IMR-90 (cell line): Measurements from ENCODE around the gene ACOX3. TPM values are rescaled to one million over a fixed set of nuclear protein-coding genes. Genes with fewer than 3 reads are reported as not detected.

Source experiments
- CHD1 ChIP-seq: IDR thresholded peaks from 2 replicates; pipeline ENCODE4 v1.6.1; 2012; ENCODE audit warnings: low read depth, low read length, improper control_type of control experiment
- ELK1 ChIP-seq: fragments of 150-350 bp; IDR thresholded peaks from 2 replicates; pipeline ENCODE4 v1.6.1; 2016; ENCODE audit warnings: low read depth, mild to moderate bottlenecking, low read length, moderate library complexity, borderline replicate concordance
- FOS ChIP-seq: fragments of 150-350 bp; IDR thresholded peaks from 2 replicates; pipeline ENCODE4 v1.6.1; 2016; ENCODE audit warnings: low read depth, low read length
- MAFK ChIP-seq: IDR thresholded peaks from 2 replicates; pipeline ENCODE4 v1.6.1; 2012; ENCODE audit warnings: low read depth, low read length, improper control_type of control experiment
- POLR2A ChIP-seq: IDR thresholded peaks from 2 replicates; pipeline ENCODE4 v1.6.1; 2012; ENCODE audit warnings: mild to moderate bottlenecking, low read depth, low read length
- RAD21 ChIP-seq: IDR thresholded peaks from 2 replicates; pipeline ENCODE4 v1.6.1; 2012; ENCODE audit warnings: low read length, improper control_type of control experiment
- RCOR1 ChIP-seq: IDR thresholded peaks from 2 replicates; pipeline ENCODE4 v1.6.1; 2012; ENCODE audit warnings: mild to moderate bottlenecking, low read length, improper control_type of control experiment; ENCODE audit not compliant: insufficient replicate concordance
- polyA plus RNA-seq, 3 experiments: library from polyadenylated mRNA; depleted of rRNA; stranded (reverse); fragments of >200 nt; gene quantifications; 2 replicates each; pipeline ENCODE4 v1.2.3, GENCODE V29; 2012; ENCODE audit warnings: low replicate concordance in 1 of 3
- total RNA-seq: library from RNA; depleted of rRNA; stranded (reverse); fragments of >200 nt; gene quantifications from 2 replicates; pipeline ENCODE4 v1.2.3, GENCODE V29; 2012

ACOX3 gene
- total and polyA plus RNA-seq, 2 of the 4 experiments (the other 2 are of a cell fraction): 15.2 to 25.8 TPM

DNA sequence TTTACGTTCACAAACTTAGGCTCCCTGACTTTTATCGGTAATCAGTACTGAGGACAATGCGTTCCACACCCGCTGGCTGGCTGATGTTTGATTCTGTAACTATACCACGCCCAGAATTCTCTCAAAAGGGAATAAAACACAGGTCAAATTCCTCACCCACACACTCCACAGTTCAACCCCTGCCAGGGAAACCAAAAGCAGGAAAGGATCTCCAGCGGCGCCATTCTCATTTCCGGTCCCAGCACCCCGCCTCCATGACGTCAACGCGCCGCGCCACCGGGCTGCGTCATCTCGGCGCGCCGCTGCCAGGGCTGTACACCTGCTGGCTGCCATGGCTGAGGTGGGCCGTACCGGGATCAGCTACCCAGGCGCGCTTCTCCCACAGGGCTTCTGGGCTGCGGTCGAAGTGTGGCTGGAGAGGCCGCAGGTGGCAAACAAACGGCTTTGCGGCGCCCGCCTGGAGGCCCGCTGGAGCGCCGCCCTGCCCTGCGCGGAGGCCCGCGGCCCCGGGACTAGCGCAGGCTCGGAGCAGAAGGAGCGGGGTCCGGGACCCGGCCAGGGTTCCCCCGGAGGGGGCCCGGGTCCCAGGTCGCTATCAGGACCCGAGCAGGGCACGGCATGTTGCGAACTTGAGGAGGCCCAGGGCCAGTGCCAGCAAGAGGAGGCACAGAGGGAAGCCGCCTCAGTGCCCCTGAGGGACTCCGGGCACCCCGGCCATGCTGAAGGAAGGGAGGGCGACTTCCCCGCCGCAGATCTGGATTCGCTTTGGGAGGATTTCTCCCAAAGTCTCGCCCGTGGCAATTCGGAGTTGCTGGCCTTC, at the start of gene ACOX3, which contains the start of gene TRMT44 (continued):
- TF ChIP-seq ELK1 (no peak), CHD1 (no peak), POLR2A (peak; percentile 90), FOS (no peak), RAD21 (no peak), RCOR1 (peak; percentile 87), MAFK (no peak)
